AG08395 (cell line): ENCODE measurements around the gene OR8B4.
"Not testable (repeated sequence)": the region's sequence is repeated elsewhere in the genome, so short reads cannot be mapped to it uniquely, and the experiment has no call there.

Experiments used
- DNase-seq: peaks from one replicate; pipeline ENCODE4 v3.0.0; 2012; ENCODE audit warnings: mixed read lengths, low spot score

The OR8B4 gene

GRCh38 chr11:124424384-124424921 lies at the start of gene OR8B4:
OR8B4 (minus strand) TSS chr11:124424871; CDS start chr11:124424871, 0 bp downstream.
- no peak for DNase-seq

DNA sequence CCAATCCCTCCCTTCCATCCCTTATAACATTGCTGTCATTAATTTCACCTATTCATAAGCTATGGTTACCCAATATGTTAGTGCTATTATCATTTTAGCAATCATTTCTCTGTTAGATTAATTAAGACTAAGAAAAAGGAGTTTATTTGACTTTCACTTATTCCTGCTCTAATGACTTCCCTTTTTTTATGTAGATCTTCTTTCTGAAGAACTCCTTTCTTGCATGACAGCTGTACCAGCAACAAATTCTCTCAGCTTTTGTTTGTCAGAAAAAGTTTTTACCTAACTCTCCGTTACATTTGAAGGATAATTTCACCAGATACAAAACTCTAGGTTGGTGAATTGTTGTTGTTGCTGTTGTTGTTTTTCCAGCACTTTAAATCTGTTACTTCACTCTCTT lies 49.4 kb upstream of the OR8B4 start:
- DNase-seq = no peak

- DNase-seq = no peak
Observed at GRCh38 chr11:124473476-124473875, 48.8 kb upstream of the OR8B4 start.

GRCh38 chr11:124470561-124471227 lies 46.0 kb upstream of the OR8B4 start:
- DNase-seq = no peak

- no peak for DNase-seq
Observed at GRCh38 chr11:124467381-124467927, 42.8 kb upstream of the OR8B4 start.

DNA sequence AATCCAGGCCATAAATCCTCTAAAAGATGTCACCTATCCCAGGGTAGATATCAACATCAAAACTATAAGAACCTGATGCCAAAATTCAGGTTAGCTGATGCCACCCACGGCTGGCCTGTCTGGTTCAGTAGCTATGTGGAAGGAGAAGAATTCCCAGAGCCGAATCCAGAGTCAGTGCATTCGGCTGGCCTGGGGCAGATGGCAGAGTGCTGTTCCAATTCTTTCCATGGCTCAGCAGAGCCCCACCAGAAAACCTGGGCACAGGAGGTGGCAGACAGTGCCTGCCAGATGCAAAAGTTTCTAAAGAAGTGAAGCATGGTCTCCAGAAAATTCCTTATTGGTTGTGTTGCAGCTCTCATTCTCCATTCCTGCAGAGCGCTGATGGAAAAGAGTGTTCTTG lies 40.7 kb upstream of the OR8B4 start:
- no peak for DNase-seq

DNA sequence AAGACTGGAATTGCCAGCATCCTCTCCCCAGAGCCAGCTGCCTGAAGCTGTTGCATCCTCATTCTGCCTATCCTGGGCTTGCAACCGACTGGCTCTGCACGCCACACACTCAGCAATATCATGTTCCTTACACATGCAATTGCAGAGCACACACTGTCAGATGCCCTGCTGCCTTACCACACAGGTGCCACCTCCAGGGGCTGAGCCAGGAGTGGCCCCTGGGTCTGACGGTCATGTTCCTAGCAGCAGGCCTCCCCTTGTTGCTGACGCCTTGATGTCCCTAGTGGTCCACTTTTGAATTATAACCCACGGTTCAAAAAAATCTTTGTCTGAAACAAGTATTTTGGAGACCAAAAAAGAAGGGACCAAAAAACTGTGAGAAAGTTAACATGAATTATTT lies 39.3 kb upstream of the OR8B4 start:
- DNase-seq = no peak

DNA sequence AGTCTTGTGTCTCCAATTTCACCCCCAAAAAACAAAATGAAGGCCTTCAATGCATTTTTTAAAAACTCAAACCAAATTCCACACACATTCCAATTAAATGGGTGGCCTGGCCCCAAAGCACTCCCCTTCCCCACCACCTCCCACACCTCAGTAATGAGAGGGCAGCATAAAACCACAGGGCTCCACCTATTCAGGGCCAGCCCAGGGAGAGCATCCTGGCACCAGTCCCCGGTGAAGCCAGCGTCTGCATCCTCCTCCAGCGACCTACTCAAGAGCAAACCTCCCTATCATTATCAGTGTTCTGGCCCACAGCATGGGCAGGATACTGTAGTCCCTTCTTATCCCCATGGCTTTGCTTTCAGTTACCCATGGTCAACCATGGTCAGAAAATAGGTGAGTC lies 38.7 kb upstream of the OR8B4 start:
- no peak for DNase-seq

- DNase-seq = no peak
Observed at GRCh38 chr11:124460459-124460858, 35.8 kb upstream of the OR8B4 start.

DNA sequence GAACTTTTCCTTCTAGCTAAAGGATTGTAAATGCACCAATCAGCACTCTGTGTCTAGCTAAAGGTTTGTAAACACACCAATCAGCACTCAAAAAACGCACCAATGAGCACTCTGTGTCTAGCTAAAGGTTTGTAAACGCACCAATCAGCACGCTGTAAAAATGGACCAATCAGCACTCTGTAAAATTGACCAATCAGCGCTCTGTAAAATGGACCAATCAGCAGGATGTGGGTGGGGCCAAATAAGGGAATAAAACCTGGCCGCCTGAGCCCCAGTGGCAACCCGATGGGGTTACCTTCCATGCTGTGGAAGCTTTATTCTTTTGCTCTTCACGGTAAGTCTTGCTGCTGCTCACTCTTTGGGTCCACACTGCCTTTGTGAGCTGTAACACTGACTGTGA lies 34.7 kb upstream of the OR8B4 start:
- DNase-seq = not testable (repeated sequence)

- DNase-seq = no peak
Observed at GRCh38 chr11:124454552-124454951, 29.9 kb upstream of the OR8B4 start.

DNA sequence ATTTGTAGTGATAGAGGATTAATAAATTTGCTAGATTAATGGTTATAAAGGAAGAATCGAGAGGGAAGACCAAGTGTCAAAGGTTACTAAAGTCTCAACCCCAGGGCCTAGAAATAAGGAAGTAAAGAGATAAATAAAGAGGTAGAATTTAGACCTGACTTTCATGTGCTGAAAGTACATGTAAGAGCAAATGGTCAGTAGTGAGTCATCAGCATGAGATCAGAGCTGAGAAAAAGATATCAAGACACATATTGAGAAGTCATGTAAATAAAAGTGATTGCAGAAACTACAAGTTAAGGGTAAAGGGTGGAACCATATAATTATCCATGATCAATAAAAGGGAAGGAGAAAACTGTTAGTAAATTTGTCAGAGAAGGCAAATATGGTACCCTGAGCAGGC lies 22.2 kb upstream of the OR8B4 start:
- DNase-seq = no peak

DNA sequence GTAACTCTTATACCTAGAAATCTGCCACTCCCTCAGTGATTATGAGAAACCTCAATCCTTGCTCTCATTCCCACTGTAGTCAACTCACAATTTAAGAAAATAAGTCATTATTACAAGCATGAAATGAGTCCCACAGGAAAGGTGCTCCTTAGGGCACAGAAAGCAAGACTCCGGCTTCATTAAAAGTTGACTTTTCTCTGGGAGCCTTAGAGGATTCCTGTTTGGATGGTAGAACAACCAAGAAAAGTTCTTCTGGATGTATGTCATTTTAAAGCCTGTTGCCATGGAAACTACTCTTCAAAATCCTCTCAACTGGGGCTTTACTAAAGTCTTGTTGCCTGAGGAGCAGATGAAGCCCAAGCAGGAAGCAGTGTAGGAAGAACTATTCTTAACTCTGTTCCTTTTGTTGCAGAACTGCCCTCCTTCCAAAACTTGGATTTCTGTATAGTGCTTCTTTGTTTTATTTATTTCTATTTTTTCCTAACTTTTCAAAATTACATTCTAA lies 21.0 kb upstream of the OR8B4 start, which contains the start of gene OR8B8:
TSS of gene OR8B8 (minus strand) at position 51 of the 505 bp plus-strand sequence. CDS start 4,611 bp downstream, outside the sequence.
- no peak for DNase-seq

DNA sequence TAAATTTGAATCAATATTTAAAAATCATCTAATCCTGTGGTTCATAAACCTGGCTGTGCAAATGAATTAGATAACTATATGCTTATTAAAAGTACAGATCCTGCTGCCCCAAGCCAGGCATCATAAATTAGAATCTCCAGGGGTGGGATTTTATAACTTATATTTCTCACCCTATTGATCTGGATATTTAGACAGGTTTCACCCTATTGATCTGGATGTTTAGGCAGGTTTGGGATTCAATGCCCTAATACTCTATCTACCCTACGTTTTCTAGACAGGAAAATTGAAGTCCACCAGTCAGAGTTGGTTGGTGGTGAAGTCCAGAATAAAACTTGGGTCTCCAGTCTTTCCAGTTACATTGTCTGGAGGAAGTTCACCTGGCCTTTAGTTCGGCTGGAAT lies 18.2 kb upstream of the OR8B4 start:
- no peak for DNase-seq

GRCh38 chr11:124442442-124442841 lies 17.8 kb upstream of the OR8B4 start:
- no peak for DNase-seq

- no peak for DNase-seq
Observed at GRCh38 chr11:124441519-124441918, 16.8 kb upstream of the OR8B4 start.

DNA sequence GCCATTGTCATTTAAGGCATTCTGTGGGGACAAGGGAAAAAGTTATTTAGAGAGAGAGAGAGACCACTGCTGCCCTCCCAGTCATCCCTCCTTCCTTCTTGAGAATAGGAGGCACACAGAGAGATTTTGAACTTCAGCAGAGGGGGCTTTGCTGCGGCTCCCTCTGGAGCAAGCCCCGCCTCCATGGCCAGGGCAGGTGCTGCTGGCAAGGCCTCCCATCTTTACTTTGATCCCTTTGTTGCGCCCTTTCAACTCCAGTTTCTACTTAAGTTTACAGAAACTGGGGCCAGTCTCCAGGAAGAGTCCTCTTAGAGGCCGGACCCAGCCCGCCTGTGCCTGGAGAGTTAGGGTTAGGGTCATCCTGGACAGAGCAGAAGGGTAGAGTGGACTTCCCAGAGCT lies 16.4 kb upstream of the OR8B4 start:
- DNase-seq = no peak

GRCh38 chr11:124440608-124441007 lies 15.9 kb upstream of the OR8B4 start:
- DNase-seq = no peak

GRCh38 chr11:124434699-124435098 lies 10.0 kb upstream of the OR8B4 start:
- no peak for DNase-seq

DNA sequence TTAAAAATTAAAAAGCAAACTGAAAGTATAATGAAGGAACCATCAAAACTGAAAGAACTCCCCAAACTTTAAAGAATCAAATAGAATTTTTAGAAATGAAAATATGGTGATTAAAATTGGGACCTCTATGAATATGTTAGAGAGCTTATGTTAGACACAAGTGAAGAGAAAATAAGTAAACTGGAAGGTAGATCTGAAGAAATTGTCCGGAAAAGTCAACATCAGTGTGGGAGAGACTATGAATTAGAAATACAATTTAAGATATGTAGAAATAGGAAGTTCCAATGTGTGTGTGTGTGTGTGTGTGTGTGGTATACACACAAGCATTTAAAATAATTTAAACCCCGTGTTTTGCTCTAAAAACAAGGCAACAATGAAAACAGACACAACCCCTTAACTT lies 4.9 kb upstream of the OR8B4 start:
- DNase-seq = no peak

DNA sequence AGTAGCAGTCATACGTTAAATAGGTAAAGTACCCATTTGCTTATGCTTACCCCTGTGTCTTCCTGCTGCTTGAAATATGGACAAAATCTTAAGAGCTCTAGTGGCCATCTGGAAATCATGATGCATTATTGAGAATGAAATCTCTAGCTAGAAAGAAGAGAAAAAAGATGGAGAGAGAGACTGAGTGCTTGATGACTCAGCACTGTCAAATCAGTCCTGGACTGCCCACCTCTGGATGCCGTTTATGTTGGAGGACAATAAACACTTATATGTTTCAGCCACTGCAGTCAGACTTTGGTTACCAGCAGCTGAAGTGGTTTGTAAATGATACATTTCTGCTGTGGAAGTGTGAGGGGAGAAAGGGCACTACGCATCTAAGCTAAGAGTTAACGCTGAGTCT lies 3.6 kb downstream of the OR8B4 start:
- DNase-seq = no peak

GRCh38 chr11:124415356-124415923 lies 9.2 kb downstream of the OR8B4 start:
- no peak for DNase-seq

GRCh38 chr11:124409906-124410305 lies 14.8 kb downstream of the OR8B4 start:
- DNase-seq = no peak
